AG04449 (cell line): Measurements from ENCODE around the gene SEMA3C.

ENCODE experiments used
- CTCF ChIA-PET: fragments of 350-600 bp; formaldehyde crosslinking; extraction: SDS; loops from one replicate; lab custom pipeline; 2021; ENCODE audit warnings: antibody characterized with exemption; lab: Yijun Ruan, JAX
- POLR2A ChIA-PET: fragments of 400-600, 350-600 bp; formaldehyde crosslinking; extraction: SDS; loops from one replicate; lab custom pipeline; 2020; ENCODE audit warnings: antibody characterized with exemption, inconsistent platforms; lab: Yijun Ruan, JAX
- DNase-seq: peaks from one replicate; pipeline ENCODE4 v3.0.0-alpha.2; 2010; ENCODE audit warnings: low read depth, low spot score
- H3K4me3 ChIP-seq: 2 replicates; pipeline ENCODE4 v1.5.1; 2011; ENCODE audit warnings: low read depth, mild to moderate bottlenecking, control low read depth, low read length
- CTCF ChIP-seq: IDR thresholded peaks from one replicate; pipeline ENCODE4 v1.5.1; 2011; ENCODE audit warnings: mild to moderate bottlenecking, moderate library complexity, low read length, control low read depth, inconsistent platforms; ENCODE audit not compliant: insufficient read depth; ENCODE audit errors: missing control alignments

Gene SEMA3C

GRCh38 chr7:80824253-80824652 is 94.6 kb downstream of the SEMA3C start:
- H3K4me3 ChIP-seq = no peak overlapping the region
- no peak for TF ChIP-seq CTCF
- POLR2A ChIA-PET = no interaction called here
- no peak for DNase-seq
- CTCF ChIA-PET = no interaction called here

GRCh38 chr7:80823057-80823456 is 95.8 kb downstream of the SEMA3C start:
- ChIA-PET CTCF (interaction anchor here (1.1 to 1.6 kb wide), 2 partner anchors 11 to 624 kb away, joined by 3 to 4 read pairs; no protein-coding TSS in a partner anchor), POLR2A (no interaction called here)
- no peak overlapping the region for H3K4me3 ChIP-seq
- DNase-seq = no peak
- no peak for TF ChIP-seq CTCF

GRCh38 chr7:80821771-80822319 is 97.0 kb downstream of the SEMA3C start:
- ChIA-PET POLR2A (no interaction called here), CTCF (interaction anchor here (0.7 to 1.1 kb wide), 2 partner anchors 626 to 636 kb away, joined by 3 read pairs; no protein-coding TSS in a partner anchor)
- no peak overlapping the region for H3K4me3 ChIP-seq
- DNase-seq = no peak
- no peak for TF ChIP-seq CTCF

GRCh38 chr7:80819503-80819902 is 99.3 kb downstream of the SEMA3C start:
- POLR2A ChIA-PET = no interaction called here
- TF ChIP-seq CTCF = no peak
- H3K4me3 ChIP-seq = no peak overlapping the region
- CTCF ChIA-PET = no interaction called here
- DNase-seq = no peak

DNA sequence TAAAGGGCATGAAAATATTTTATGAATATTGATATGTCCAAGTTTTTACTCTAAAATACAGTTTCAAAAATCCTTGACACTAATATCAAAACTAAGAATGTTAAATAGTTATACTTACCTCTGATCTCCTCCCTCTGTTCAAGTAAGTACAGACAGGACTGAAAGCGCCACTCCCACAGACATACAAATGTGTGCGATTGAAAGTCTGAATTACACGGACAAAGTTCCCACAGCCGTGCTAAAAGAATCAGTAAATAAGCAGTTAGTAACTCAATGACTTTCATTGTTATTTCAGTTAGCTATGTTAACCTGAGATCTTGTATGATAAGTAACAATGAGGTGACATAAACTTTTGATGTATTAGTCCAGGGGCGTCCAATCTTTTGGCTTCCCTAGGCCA is 100.7 kb downstream of the SEMA3C start:
- H3K4me3 ChIP-seq = no peak overlapping the region
- ChIA-PET CTCF (interaction anchor here (1.9 kb wide), 1 partner anchor 16 kb away, joined by 6 read pairs; no protein-coding TSS in a partner anchor), POLR2A (no interaction called here)
- DNase-seq = no peak
- no peak for TF ChIP-seq CTCF

GRCh38 chr7:80816806-80817205 is 102.0 kb downstream of the SEMA3C start:
- POLR2A ChIA-PET = no interaction called here
- no peak overlapping the region for H3K4me3 ChIP-seq
- CTCF ChIA-PET = interaction anchor here (0.8 to 1.9 kb wide), 2 partner anchors 17 to 103 kb away, joined by 3 to 6 read pairs; no protein-coding TSS in a partner anchor
- TF ChIP-seq CTCF = no peak
- no peak for DNase-seq
